HL-60 (cell line): ENCODE data around the gene SH3BP4.

ENCODE experiments used
- CTCF ChIP-seq: IDR thresholded peaks from one replicate; pipeline ENCODE4 v1.5.1; 2011; ENCODE audit warnings: low read length, control low read depth, inconsistent platforms; ENCODE audit not compliant: insufficient read depth
- GABPA ChIP-seq: IDR thresholded peaks from 2 replicates; pipeline ENCODE4 v1.6.1; 2012; ENCODE audit warnings: low read depth
- POLR2AphosphoS5 ChIP-seq: IDR thresholded peaks from 2 replicates; pipeline ENCODE4 v1.6.1; 2012; ENCODE audit warnings: low read depth
- SPI1 ChIP-seq: IDR thresholded peaks from 2 replicates; pipeline ENCODE4 v1.6.1; 2012; ENCODE audit warnings: low read depth, mild to moderate bottlenecking, borderline replicate concordance
- TF ChIP-seq, protein P1 (sequence below): IDR thresholded peaks from 2 replicates; pipeline ENCODE4 v1.6.1; 2012; ENCODE audit warnings: low read depth; ENCODE audit not compliant: insufficient replicate concordance

GRCh38 chr2:234996069-234996940, 44.5 kb downstream of the SH3BP4 start:
- TF ChIP-seq CTCF (no peak), POLR2AphosphoS5 (no peak), GABPA (no peak), SPI1 (no peak)
- TF ChIP-seq, protein P1, sequence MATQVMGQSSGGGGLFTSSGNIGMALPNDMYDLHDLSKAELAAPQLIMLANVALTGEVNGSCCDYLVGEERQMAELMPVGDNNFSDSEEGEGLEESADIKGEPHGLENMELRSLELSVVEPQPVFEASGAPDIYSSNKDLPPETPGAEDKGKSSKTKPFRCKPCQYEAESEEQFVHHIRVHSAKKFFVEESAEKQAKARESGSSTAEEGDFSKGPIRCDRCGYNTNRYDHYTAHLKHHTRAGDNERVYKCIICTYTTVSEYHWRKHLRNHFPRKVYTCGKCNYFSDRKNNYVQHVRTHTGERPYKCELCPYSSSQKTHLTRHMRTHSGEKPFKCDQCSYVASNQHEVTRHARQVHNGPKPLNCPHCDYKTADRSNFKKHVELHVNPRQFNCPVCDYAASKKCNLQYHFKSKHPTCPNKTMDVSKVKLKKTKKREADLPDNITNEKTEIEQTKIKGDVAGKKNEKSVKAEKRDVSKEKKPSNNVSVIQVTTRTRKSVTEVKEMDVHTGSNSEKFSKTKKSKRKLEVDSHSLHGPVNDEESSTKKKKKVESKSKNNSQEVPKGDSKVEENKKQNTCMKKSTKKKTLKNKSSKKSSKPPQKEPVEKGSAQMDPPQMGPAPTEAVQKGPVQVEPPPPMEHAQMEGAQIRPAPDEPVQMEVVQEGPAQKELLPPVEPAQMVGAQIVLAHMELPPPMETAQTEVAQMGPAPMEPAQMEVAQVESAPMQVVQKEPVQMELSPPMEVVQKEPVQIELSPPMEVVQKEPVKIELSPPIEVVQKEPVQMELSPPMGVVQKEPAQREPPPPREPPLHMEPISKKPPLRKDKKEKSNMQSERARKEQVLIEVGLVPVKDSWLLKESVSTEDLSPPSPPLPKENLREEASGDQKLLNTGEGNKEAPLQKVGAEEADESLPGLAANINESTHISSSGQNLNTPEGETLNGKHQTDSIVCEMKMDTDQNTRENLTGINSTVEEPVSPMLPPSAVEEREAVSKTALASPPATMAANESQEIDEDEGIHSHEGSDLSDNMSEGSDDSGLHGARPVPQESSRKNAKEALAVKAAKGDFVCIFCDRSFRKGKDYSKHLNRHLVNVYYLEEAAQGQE: no peak
